GM23338 (cell line): ENCODE data around the gene FAM228B. TPM values are rescaled to one million over a fixed set of nuclear protein-coding genes. Genes with fewer than 3 reads are reported as not detected.

ENCODE experiments used
- ATAC-seq: fragments of 200-7000 bp; cut with Tn5 transposase; 3 replicates; pipeline ENCODE4 v1.9.1; 2020
- DNase-seq: peaks from one replicate; pipeline ENCODE4 v3.0.0-alpha.2; 2015; ENCODE audit warnings: low spot score
- H2AFZ ChIP-seq: fragments of 200-600 bp; sonication (generic); 2 replicates; pipeline ENCODE4 v1.8.0; 2016; ENCODE audit warnings: antibody characterized with exemption, mild to moderate bottlenecking, moderate library complexity
- H3F3A ChIP-seq: fragments of 200-600 bp; sonication (generic); replicated peaks from 2 replicates; pipeline ENCODE4 v1.8.0; 2017; ENCODE audit warnings: antibody characterized with exemption, mixed run types, low read depth
- H3K27ac ChIP-seq: fragments of 200-600 bp; sonication (generic); 2 replicates; pipeline ENCODE4 v1.6.1; 2016; ENCODE audit warnings: low read depth
- H3K27me3 ChIP-seq: fragments of 200-600 bp; sonication (generic); 2 replicates; pipeline ENCODE4 v1.8.0; 2016; ENCODE audit warnings: mild to moderate bottlenecking, mixed run types, moderate library complexity; ENCODE audit not compliant: insufficient read depth
- H3K36me3 ChIP-seq: fragments of 200-600 bp; sonication (generic); 2 replicates; pipeline ENCODE4 v1.8.0; 2016; ENCODE audit warnings: mild to moderate bottlenecking; ENCODE audit not compliant: insufficient read depth
- H3K4me1 ChIP-seq: fragments of 200-600 bp; sonication (generic); 2 replicates; pipeline ENCODE4 v1.8.0; 2016; ENCODE audit warnings: mild to moderate bottlenecking, moderate library complexity; ENCODE audit not compliant: insufficient read depth
- H3K4me2 ChIP-seq: fragments of 200-600 bp; sonication (generic); 2 replicates; pipeline ENCODE4 v1.7.1; 2017; ENCODE audit warnings: mixed run types
- H3K4me3 ChIP-seq: fragments of 200-600 bp; sonication (generic); 2 replicates; pipeline ENCODE4 v1.6.1; 2016; ENCODE audit warnings: mixed run types
- H3K79me2 ChIP-seq: fragments of 200-600 bp; sonication (generic); replicated peaks from 2 replicates; pipeline ENCODE4 v1.8.0; 2017; ENCODE audit warnings: mild to moderate bottlenecking; ENCODE audit not compliant: insufficient read depth
- H3K9me2 ChIP-seq: fragments of 200-600 bp; sonication (generic); 2 replicates; pipeline ENCODE4 v1.8.0; 2017; ENCODE audit not compliant: insufficient read depth
- H4K20me1 ChIP-seq: fragments of 200-600 bp; sonication (generic); replicated peaks from 2 replicates; pipeline ENCODE4 v1.8.0; 2017; ENCODE audit warnings: mild to moderate bottlenecking; ENCODE audit not compliant: insufficient read depth
- H3K27ac Mint-ChIP-seq: 2 replicates; pipeline ENCODE4 v1.8.0; 2020; ENCODE audit warnings: inconsistent platforms, mild to moderate bottlenecking, moderate library complexity, mixed read lengths
- H3K27me3 Mint-ChIP-seq: 3 replicates; pipeline ENCODE4 v1.8.0; 2022; ENCODE audit warnings: low read depth, mild to moderate bottlenecking, moderate library complexity, mixed read lengths, inconsistent platforms; ENCODE audit not compliant: insufficient read depth, poor library complexity
- H3K36me3 Mint-ChIP-seq: 3 replicates; pipeline ENCODE4 v1.8.0; 2021; ENCODE audit warnings: low read depth, mild to moderate bottlenecking, inconsistent platforms, moderate library complexity, mixed read lengths
- H3K4me1 Mint-ChIP-seq: 3 replicates; pipeline ENCODE4 v1.8.0; 2020; ENCODE audit warnings: mild to moderate bottlenecking, inconsistent platforms, mixed read lengths
- H3K4me3 Mint-ChIP-seq: 3 replicates; pipeline ENCODE4 v1.8.0; 2021; ENCODE audit warnings: moderate library complexity, mild to moderate bottlenecking, inconsistent platforms, mixed read lengths
- H3K9me3 Mint-ChIP-seq: 3 replicates; pipeline ENCODE4 v1.8.0; 2020; ENCODE audit warnings: moderate library complexity, mild to moderate bottlenecking, inconsistent platforms, mixed read lengths
- CREB1 ChIP-seq: fragments of 250-450 bp; sonication (Bioruptor Pico); IDR thresholded peaks from 2 replicates; pipeline ENCODE4 v1.5.0; 2020; ENCODE audit warnings: low read depth, mild to moderate bottlenecking, moderate library complexity
- CTCF ChIP-seq, 2 experiments: fragments of 200-600 bp in 1 of 2; sonication (generic) in 1 of 2; conservative IDR thresholded peaks; 2 replicates each; pipeline versions ENCODE4 v1.5.1 to v1.6.1; 2016 to 2017; ENCODE audit warnings: antibody characterized with exemption in 2 of 2, low read depth in 2 of 2, mild to moderate bottlenecking in 2 of 2, moderate library complexity in 1 of 2
- ETS1 ChIP-seq: IDR thresholded peaks from 2 replicates; pipeline ENCODE4 v1.6.1; 2016; ENCODE audit warnings: antibody characterized with exemption
- EZH2 ChIP-seq: fragments of 200-600 bp; sonication (generic); IDR thresholded peaks from one replicate; pipeline ENCODE4 v1.8.0; 2017; ENCODE audit warnings: antibody characterized with exemption, mild to moderate bottlenecking, low read depth; ENCODE audit not compliant: unreplicated experiment
- EZH2phosphoT487 ChIP-seq: fragments of 200-600 bp; sonication (generic); IDR thresholded peaks from one replicate; pipeline ENCODE4 v1.8.1; 2018; ENCODE audit warnings: antibody characterized with exemption; ENCODE audit not compliant: unreplicated experiment
- JUNB ChIP-seq: IDR thresholded peaks from one replicate; pipeline ENCODE4 v1.6.1; 2016; ENCODE audit warnings: antibody characterized with exemption; ENCODE audit not compliant: unreplicated experiment
- NANOG ChIP-seq: IDR thresholded peaks from 2 replicates; pipeline ENCODE4 v1.6.1; 2016; ENCODE audit warnings: antibody characterized with exemption, borderline replicate concordance
- POLR2AphosphoS5 ChIP-seq: IDR thresholded peaks from 2 replicates; pipeline ENCODE4 v1.6.1; 2016; ENCODE audit warnings: antibody characterized with exemption, low read depth
- REST ChIP-seq: IDR thresholded peaks from one replicate; pipeline ENCODE4 v1.6.1; 2018; ENCODE audit warnings: antibody characterized with exemption; ENCODE audit not compliant: unreplicated experiment
- STAT1 ChIP-seq: IDR thresholded peaks from one replicate; pipeline ENCODE4 v1.6.1; 2016; ENCODE audit warnings: antibody characterized with exemption; ENCODE audit not compliant: unreplicated experiment
- ZNF114 ChIP-seq: fragments of 250-450 bp; sonication (Bioruptor Pico); IDR thresholded peaks from 2 replicates; pipeline ENCODE4 v1.5.0; 2020; ENCODE audit warnings: mild to moderate bottlenecking, moderate library complexity
- ZNF331 ChIP-seq: fragments of 250-450 bp; sonication (Bioruptor Pico); IDR thresholded peaks from 2 replicates; pipeline ENCODE4 v1.5.0; 2020; ENCODE audit warnings: low read depth, mild to moderate bottlenecking, moderate library complexity
- ZNF462 ChIP-seq: fragments of 250-450 bp; sonication (Bioruptor Pico); IDR thresholded peaks from 2 replicates; pipeline ENCODE4 v1.5.0; 2020; ENCODE audit warnings: mild to moderate bottlenecking, moderate library complexity
- polyA plus RNA-seq: library from polyadenylated mRNA; unstranded; fragments of >200 nt; fragmentation: Nextera tagmentation; extraction: Ambion mirVana; gene quantifications from 2 replicates; pipeline ENCODE4 v1.2.1, GENCODE V29; 2016
- total RNA-seq: library from RNA; depleted of rRNA; stranded (reverse); fragments of >200 nt; shearing (Covaris generic); gene quantifications from 2 replicates; pipeline ENCODE4 v1.2.3, GENCODE V29; 2014

The FAM228B gene
- total and polyA plus RNA-seq, 2 experiments from 2014 or later, result 3.4 to 7.9 TPM

GRCh38 chr2:24104110-24104650 is 19.1 kb upstream of the FAM228B start:
- no peaks in the 10 kb centered on the region for H3K9me2 ChIP-seq
- Mint-ChIP-seq H3K27ac (no peak overlapping the region), H3K27me3 (peaks cover 4% of the 10 kb centered on the region), H3K36me3 (no peaks in the 10 kb centered on the region), H3K4me1 (no peaks in the 10 kb centered on the region; the same call in 2 of the 3 replicates), H3K9me3 (peaks cover 4% of the 10 kb centered on the region; the same call in 1 of the 3 replicates), H3K4me3 (no peak overlapping the region)
- H3K79me2 ChIP-seq, result no peaks in the 10 kb centered on the region
- H3K4me2 ChIP-seq, result no peak overlapping the region
- no peaks in the 10 kb centered on the region for H3F3A ChIP-seq
- no peaks in the 10 kb centered on the region for H3K4me1 ChIP-seq
- H3K36me3 ChIP-seq, result no peaks in the 10 kb centered on the region; the same call in 1 of the 2 replicates
- no peaks in the 10 kb centered on the region for H4K20me1 ChIP-seq
- H2AFZ ChIP-seq, result no peak overlapping the region
- no peak for TF ChIP-seq CTCF (conservative IDR thresholded peaks at IDR 0.05; ENCODE audit: low read depth in 2 of 2)
- no peak for TF ChIP-seq CREB1
- no peak for TF ChIP-seq REST
- TF ChIP-seq POLR2AphosphoS5, result no peak
- TF ChIP-seq EZH2phosphoT487, result no peak
- no peak for TF ChIP-seq EZH2
- TF ChIP-seq ZNF462 (CRISPR knock-in tag), result no peak
- TF ChIP-seq STAT1, result no peak
- TF ChIP-seq NANOG, result no peak
- TF ChIP-seq ZNF114 (CRISPR knock-in tag), result no peak
- TF ChIP-seq JUNB, result no peak
- TF ChIP-seq ZNF331 (CRISPR knock-in tag), result no peak
- no peak for TF ChIP-seq ETS1
- H3K4me3 ChIP-seq, result no peak overlapping the region
- ATAC-seq (peak; percentile 31; the same call in 2 of the 3 replicates), DNase-seq (no peak)
- H3K27ac ChIP-seq, result no peak overlapping the region
- H3K27me3 ChIP-seq, result no peaks in the 10 kb centered on the region
